ENCODE results near the gene UBR3.

The UBR3 gene

DNA sequence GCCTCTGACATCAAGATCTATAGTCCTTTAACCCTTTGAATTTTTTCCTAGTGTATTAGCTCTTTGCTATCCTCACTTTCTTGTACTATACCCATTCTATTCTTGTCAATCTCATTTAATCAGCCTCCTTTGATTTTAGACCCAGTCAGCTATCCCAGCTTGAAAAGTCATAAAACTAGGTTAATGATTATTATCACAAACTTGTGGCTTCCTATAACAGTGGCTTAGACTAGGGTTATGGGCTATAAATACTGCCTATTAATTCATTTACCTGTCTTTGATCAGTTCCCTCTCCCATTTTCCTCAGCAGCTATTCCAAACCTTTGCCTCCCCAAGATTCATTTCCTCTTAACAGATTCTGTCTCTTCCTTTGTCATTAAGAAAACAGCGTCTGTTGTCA, 174.8 kb downstream of the UBR3 start:
- TF ChIP-seq, protein P1, sequence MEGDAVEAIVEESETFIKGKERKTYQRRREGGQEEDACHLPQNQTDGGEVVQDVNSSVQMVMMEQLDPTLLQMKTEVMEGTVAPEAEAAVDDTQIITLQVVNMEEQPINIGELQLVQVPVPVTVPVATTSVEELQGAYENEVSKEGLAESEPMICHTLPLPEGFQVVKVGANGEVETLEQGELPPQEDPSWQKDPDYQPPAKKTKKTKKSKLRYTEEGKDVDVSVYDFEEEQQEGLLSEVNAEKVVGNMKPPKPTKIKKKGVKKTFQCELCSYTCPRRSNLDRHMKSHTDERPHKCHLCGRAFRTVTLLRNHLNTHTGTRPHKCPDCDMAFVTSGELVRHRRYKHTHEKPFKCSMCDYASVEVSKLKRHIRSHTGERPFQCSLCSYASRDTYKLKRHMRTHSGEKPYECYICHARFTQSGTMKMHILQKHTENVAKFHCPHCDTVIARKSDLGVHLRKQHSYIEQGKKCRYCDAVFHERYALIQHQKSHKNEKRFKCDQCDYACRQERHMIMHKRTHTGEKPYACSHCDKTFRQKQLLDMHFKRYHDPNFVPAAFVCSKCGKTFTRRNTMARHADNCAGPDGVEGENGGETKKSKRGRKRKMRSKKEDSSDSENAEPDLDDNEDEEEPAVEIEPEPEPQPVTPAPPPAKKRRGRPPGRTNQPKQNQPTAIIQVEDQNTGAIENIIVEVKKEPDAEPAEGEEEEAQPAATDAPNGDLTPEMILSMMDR (IDR thresholded peaks at IDR 0.05; ENCODE audit: extremely low read depth, missing control alignments): no peak
- DNase-seq (ENCODE audit: low spot score): no peak

DNA sequence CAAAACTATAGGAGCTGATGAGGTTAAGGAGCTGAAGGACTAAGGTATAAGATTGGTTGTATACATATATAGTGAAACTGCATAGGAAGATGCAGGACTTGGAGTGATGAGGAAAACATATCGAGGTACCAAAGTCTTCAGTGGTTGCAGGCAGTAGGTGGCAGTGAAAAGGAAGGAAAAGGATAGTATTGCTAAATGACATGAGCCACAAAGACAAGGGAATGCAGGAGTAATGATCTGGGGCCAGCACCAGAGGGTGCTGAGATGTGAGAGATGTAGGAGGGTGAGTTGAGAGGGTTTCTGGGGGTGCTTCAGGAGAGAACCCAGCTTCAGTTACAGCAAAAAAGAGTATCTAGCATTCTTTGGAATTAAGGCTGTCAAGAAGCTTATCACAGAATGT, 178.4 kb downstream of the UBR3 start:
- DNase-seq (ENCODE audit: low spot score): no peak
- TF ChIP-seq, protein P1 (IDR thresholded peaks at IDR 0.05; ENCODE audit: extremely low read depth, missing control alignments): no peak

DNA sequence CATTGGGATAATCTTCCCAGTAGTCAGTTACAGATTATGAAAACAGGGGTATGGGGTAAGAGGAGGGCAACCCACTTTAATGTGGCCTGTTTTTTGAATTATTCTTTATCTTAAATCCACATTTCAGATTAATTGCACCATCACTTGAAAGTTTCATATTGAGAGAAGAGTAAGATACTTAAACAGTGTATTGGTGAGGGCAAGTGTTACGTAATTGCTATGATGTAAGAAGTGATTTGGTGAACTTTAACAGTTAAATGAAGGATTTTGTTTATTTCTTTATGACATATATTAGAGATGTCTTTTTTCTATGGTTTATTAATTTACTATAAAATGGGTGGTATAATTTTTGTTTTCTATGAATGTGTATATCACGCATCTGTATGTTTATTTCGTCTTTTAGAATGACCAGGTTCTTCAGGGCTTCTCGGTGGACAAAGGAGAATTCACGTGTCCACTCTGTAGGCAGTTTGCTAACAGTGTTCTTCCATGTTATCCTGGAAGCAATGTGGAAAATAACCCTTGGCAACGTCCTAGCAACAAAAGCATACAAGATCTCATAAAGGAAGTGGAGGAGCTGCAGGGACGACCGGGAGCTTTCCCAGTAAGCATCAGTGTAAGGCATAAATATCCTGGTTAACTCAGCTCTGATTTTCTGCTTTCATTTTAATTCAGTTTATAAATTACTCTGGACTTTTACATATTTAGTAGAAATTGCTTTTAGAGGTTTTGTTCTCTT, 179.5 kb downstream of the UBR3 start:
- no peak for DNase-seq (ENCODE audit: low spot score)
- TF ChIP-seq, protein P1 (IDR thresholded peaks at IDR 0.05; ENCODE audit: extremely low read depth, missing control alignments): no peak

DNA sequence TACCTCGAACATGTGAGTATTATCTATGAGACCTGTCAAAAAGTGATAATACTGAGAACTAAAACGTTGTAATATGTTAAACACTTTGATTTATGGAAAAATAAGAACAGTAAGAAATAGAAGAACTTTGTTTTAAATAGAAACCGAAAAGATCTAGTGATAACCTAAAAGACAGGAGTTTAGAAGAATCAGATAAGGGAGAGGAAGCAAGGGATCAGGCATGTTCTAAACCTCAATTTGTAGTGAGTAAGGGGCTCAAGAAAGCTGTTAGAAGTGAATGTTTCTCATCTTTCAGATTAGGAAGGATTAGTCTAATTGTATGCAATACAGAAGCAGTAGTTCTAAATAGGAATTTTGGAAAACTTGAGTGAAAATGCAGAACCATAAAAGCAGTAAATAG, 182.0 kb downstream of the UBR3 start:
- TF ChIP-seq, protein P1 (IDR thresholded peaks at IDR 0.05; ENCODE audit: extremely low read depth, missing control alignments): no peak
- no peak for DNase-seq (ENCODE audit: low spot score)

DNA sequence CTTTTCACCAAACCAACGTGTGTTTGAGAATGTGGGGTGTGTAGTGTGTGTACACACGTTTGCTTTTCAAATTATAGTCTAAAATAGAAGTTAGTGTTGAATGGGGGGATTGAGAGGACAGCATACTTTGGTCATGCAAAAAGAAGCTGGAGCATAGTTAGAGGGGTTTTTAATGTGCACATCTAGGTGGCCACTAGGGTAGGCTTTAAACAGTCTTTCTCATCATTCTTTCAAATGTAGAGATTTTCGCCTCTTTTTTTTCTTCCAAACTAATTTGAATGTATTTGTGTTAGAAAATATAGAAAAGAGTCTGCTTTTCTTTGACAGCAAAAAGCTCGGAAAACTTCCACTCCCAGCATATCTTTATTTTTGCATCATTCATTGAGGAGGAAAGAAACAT, 185.5 kb downstream of the UBR3 start:
- TF ChIP-seq, protein P1 (IDR thresholded peaks at IDR 0.05; ENCODE audit: extremely low read depth, missing control alignments): no peak
- DNase-seq (ENCODE audit: low spot score): no peak

DNA sequence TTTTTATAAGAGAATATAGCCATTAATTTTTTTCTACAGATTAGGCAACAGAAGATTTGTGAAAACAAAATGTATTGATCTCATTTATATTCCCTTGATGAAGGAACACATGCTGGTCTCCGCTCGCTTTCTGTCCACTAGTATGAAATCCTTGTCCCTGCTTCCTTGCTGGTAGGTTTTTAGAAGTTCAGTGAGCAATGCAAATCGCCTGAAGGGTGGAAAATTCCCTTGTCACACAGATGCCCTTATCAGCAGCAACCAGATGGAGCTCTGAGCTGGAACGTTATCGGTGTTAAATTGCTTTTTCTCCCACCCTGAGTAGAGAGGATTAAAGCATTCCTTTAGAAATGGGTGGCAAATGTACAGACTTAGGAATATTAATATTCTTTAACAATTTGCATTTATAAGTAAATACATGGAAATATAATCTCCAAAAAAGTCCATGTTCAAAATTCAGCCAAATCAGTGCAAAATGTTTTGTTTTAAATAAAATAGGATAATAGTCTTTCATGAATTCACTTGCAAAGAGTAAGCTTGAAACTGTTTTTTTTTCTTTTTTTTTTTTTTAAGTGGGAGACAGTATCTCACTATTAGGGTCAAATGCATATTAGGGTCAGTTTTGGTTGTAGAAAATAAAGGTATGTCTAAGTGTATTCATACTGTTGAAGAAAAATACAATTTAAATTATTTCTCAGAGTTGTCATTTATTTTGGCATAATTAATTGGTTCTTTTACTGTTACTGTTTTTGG, 186.7 kb downstream of the UBR3 start:
- TF ChIP-seq, protein P1 (IDR thresholded peaks at IDR 0.05; ENCODE audit: extremely low read depth, missing control alignments): no peak
- DNase-seq (ENCODE audit: low spot score): no peak

DNA sequence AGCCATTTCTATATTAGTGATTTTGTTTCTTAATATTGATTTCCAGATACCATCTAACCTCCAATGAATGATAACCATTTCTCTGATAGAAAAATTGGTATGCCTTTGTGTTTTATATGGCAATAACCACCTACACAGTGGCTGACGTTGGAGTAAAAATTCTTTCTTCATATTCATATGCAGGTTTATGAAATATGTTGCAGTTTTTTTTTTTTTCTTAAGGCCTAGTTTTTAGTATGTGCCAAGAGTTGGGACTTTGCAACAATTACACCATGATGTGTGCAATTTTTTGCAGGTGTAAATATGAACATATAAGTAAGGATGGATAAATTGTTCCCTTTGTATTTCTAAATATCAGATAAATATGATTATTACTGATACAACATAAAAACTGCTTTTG, 187.5 kb downstream of the UBR3 start:
- TF ChIP-seq, protein P1 (IDR thresholded peaks at IDR 0.05; ENCODE audit: extremely low read depth, missing control alignments): no peak
- DNase-seq (ENCODE audit: low spot score): no peak

All from GM20000 (cell line).